ENCODE measurements around the gene HSBP1. TPM values are rescaled to one million over a fixed set of nuclear protein-coding genes. Genes with fewer than 3 reads are reported as not detected.

Gene HSBP1
- total and polyA plus RNA-seq, 7 donors: 45.9 to 109 (median 71.7) TPM

DNA sequence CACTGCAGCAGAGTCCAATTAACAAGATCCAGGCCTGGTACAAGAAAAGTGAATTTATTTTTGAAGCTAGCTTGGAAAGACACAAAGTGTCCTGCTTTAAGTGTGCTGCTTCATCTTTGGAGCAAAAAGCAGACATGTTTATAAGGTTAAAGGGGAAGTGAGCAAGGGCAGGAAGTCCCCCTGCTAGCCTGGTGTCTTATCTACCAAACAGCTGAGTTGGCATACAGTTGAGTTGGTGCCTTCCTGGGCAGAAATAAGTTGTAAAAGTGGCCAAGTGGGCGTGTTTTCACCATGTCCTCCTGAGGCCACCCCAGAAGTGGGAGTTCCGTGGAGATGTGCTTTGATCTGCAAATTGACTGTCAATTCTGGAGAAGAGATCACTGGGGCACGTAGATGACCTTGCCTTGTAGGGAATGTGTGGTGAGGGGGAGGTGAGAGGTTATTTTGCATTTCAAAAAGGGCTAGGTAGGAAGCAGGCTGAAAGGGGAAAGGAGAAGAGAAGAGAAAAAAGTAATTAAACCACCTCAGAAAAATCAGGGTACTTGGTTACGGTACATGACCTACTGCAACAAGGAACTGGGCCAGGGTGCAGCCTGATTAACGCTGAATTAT is 38.3 kb upstream of the HSBP1 start:
- TF ChIP-seq, protein P1, sequence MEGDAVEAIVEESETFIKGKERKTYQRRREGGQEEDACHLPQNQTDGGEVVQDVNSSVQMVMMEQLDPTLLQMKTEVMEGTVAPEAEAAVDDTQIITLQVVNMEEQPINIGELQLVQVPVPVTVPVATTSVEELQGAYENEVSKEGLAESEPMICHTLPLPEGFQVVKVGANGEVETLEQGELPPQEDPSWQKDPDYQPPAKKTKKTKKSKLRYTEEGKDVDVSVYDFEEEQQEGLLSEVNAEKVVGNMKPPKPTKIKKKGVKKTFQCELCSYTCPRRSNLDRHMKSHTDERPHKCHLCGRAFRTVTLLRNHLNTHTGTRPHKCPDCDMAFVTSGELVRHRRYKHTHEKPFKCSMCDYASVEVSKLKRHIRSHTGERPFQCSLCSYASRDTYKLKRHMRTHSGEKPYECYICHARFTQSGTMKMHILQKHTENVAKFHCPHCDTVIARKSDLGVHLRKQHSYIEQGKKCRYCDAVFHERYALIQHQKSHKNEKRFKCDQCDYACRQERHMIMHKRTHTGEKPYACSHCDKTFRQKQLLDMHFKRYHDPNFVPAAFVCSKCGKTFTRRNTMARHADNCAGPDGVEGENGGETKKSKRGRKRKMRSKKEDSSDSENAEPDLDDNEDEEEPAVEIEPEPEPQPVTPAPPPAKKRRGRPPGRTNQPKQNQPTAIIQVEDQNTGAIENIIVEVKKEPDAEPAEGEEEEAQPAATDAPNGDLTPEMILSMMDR (IDR thresholded peaks at IDR 0.05): no peak
- ATAC-seq (no peak), DNase-seq (no peak)
- H3K4me3 ChIP-seq: no peak overlapping the region
- WGBS, 3 donors: 58 to 82% (median 80%) methylated on average over 5 of the region's 5 CpGs
- H3K9me3 ChIP-seq: no peaks in the 10 kb centered on the region
- peaks cover 5% of the 10 kb centered on the region for H3K4me1 ChIP-seq
- H3K27ac ChIP-seq: no peak overlapping the region
- intact Hi-C loops (cut with DNase I): no loop called here
- no peaks in the 10 kb centered on the region for H3K36me3 ChIP-seq (ENCODE audit: insufficient read depth in 1 of 2, low read depth in 1 of 2)
- H3K27me3 ChIP-seq (ENCODE audit: insufficient read depth in 3 of 3, low read length in 2 of 3): no peaks in the 10 kb centered on the region

DNA sequence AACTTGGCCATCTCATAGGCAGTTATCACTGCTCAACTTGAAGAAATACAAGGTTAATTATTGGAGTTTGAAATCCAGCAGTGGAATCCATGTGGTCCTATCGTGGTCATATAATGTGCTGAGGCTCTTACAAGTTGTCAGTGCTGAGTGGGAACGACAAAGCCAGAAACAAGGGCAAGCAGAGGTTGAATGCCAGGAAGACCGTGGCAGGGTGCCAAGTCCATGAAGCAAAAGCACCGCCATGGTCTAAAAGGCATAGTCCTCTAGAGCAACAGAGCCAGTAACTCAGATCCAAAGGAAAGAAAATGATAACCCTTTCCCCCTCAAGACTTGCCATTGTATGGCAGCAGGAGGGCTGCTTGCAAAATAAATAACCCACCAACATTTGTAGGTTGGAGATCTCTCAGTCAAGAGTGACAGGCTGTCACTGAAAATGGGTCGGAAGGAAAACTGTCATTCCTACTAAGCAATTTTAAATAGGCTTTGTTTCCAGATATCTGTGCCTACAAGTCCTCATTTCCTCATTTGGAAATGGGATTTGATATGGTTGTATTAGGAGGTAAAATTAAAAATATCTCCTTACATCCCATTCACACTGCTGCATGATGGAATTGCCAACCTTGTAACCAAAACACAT is 36.4 kb upstream of the HSBP1 start:
- Histone ChIP-seq H3K36me3 (ENCODE audit: insufficient read depth in 1 of 2, low read depth in 1 of 2) (no peaks in the 10 kb centered on the region), H3K9me3 (no peaks in the 10 kb centered on the region), H3K4me1 (peaks cover 5% of the 10 kb centered on the region), H3K27ac (no peak overlapping the region), H3K27me3 (ENCODE audit: insufficient read depth in 3 of 3, low read length in 2 of 3) (no peaks in the 10 kb centered on the region), H3K4me3 (no peak overlapping the region)
- TF ChIP-seq, protein P1 (IDR thresholded peaks at IDR 0.05): no peak
- intact Hi-C loops (cut with DNase I): no loop called here
- peak in 3 of 4 donors; percentile 42 to 72 (median 52) for ATAC-seq
- WGBS, 3 donors: 25 to 38% (median 28%) methylated on average over 5 of the region's 5 CpGs
- peak; percentile 36 to 68 for DNase-seq

DNA sequence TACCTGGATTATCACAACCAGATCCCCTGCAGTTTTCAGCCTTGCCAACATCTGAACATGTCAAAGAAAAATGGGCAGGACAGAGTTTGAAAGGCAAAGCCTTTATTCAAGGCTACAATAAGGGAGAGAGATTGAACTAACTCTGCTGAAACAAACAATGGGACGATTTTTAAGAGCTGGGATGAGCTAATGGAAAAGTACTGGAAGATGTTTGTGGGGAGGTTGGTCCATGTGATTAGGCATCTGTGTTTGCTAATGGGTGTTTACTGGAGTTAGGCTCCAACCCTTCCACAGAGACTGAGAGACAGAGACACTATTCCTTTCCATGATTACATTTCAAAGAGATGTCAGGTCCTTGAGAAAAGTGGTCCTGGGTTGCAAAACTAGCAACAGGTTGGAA is 35.0 kb upstream of the HSBP1 start:
- Histone ChIP-seq H3K27ac (no peak overlapping the region), H3K4me1 (peaks cover 5% of the 10 kb centered on the region), H3K4me3 (no peak overlapping the region), H3K36me3 (ENCODE audit: insufficient read depth in 1 of 2, low read depth in 1 of 2) (no peaks in the 10 kb centered on the region), H3K27me3 (ENCODE audit: insufficient read depth in 3 of 3, low read length in 2 of 3) (no peaks in the 10 kb centered on the region), H3K9me3 (no peaks in the 10 kb centered on the region)
- TF ChIP-seq, protein P1 (IDR thresholded peaks at IDR 0.05): no peak
- WGBS, 3 donors: 41 to 49% (median 48%) methylated on average over 1 of the region's 1 CpG
- ATAC-seq (no peak), DNase-seq (no peak)
- intact Hi-C loops (cut with DNase I): no loop called here

DNA sequence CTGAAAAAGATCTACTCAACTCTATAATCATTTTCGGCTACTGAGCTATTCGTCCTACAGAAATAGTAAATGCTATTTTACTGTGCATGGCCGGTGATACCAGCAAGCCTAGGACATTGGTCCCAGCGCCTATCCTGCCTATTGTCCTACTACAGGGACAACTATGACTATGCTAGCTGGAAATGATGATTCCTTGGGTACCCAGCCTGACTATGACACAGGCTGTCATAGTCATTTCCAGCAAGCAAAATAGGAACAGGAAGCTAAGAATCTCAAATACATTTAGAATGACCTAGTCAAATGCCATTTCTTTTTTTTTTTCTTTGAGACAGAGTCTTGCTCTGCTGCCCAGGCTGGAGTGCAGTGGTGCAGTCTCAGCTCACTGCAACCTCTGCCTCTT is 33.7 kb upstream of the HSBP1 start:
- DNase-seq (no peak), ATAC-seq (no peak)
- intact Hi-C loops (cut with DNase I): no loop called here
- TF ChIP-seq, protein P1 (IDR thresholded peaks at IDR 0.05): no peak
- Histone ChIP-seq H3K27me3 (ENCODE audit: insufficient read depth in 3 of 3, low read length in 2 of 3) (no peaks in the 10 kb centered on the region), H3K27ac (no peak overlapping the region), H3K4me1 (peaks cover 5% of the 10 kb centered on the region), H3K4me3 (no peak overlapping the region), H3K9me3 (no peaks in the 10 kb centered on the region), H3K36me3 (ENCODE audit: insufficient read depth in 1 of 2, low read depth in 1 of 2) (no peaks in the 10 kb centered on the region)
- 92 to 96% (median 94%) methylated on average over 4 of the region's 4 CpGs for WGBS, 3 donors

All from psoas muscle (tissue), 8 donors.